ENCODE measurements around the gene FAM47A.

The FAM47A gene

GRCh38 chrX:34126011-34126410 lies 6.1 kb downstream of the FAM47A start:
- H3K4me3 ChIP-seq (ENCODE audit: low read depth, low read length) = no peak overlapping the region
- DNase-seq (ENCODE audit: low read depth) = no peak
- TF ChIP-seq, protein P1, sequence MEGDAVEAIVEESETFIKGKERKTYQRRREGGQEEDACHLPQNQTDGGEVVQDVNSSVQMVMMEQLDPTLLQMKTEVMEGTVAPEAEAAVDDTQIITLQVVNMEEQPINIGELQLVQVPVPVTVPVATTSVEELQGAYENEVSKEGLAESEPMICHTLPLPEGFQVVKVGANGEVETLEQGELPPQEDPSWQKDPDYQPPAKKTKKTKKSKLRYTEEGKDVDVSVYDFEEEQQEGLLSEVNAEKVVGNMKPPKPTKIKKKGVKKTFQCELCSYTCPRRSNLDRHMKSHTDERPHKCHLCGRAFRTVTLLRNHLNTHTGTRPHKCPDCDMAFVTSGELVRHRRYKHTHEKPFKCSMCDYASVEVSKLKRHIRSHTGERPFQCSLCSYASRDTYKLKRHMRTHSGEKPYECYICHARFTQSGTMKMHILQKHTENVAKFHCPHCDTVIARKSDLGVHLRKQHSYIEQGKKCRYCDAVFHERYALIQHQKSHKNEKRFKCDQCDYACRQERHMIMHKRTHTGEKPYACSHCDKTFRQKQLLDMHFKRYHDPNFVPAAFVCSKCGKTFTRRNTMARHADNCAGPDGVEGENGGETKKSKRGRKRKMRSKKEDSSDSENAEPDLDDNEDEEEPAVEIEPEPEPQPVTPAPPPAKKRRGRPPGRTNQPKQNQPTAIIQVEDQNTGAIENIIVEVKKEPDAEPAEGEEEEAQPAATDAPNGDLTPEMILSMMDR (IDR thresholded peaks at IDR 0.05; ENCODE audit: control insufficient read depth, extremely low read depth, insufficient read depth) = no peak

DNA sequence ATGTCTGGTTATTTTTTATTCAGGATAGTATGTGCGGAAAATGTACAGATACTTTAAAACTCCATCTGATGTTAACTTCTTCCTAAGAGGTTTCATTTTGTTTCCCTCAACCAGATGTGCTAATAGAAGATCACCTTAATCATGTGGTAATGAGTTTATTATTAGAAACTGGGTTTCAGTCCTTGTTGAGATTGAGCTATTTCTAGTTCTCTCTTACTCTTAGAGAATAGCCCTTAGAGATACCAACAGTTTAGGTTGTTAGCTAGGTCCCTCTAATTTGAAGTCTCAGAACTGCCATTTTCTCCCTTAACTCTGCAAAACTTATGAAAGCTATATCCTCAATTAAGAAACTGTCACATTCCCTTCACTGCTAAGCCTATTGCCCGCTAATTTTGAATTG lies 13.0 kb downstream of the FAM47A start:
- H3K4me3 ChIP-seq (ENCODE audit: low read depth, low read length) = no peak overlapping the region
- no peak for DNase-seq (ENCODE audit: low read depth)

DNA sequence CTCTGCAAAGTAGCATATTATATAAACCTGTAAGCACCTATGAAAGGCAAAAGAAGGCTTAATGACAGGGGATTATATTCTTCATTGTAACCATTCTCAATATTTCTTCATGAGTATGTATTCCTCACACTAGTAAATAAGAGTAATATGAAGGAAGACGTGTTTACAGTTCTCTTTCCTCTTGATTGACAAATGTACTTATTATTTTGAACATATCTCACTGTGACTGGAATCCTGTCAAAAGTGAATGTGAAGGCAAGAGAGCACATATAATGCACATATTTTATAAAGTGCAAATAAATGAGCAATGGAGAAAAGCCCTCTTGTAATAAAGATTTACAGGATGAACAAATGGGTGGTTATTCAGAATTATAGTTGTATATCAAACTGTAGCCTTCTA lies 19.7 kb downstream of the FAM47A start:
- DNase-seq (ENCODE audit: low read depth) = no peak
- H3K4me3 ChIP-seq (ENCODE audit: low read depth, low read length) = no peak overlapping the region
- TF ChIP-seq, protein P1 (IDR thresholded peaks at IDR 0.05; ENCODE audit: control insufficient read depth, extremely low read depth, insufficient read depth) = no peak

More for the DNA sequence above, 13.0 kb downstream of the FAM47A start:
- TF ChIP-seq, protein P1 (IDR thresholded peaks at IDR 0.05; ENCODE audit: control insufficient read depth, extremely low read depth, insufficient read depth) = no peak

Data from LNCaP clone FGC (cell line).